Lung (tissue), 12 donors: ENCODE results near the gene NRDE2. TPM values are rescaled to one million over a fixed set of nuclear protein-coding genes. Genes with fewer than 3 reads are reported as not detected.

Experiments used
- ATAC-seq: fragments of 200-7000 bp; cut with Tn5 transposase; one replicate; pipeline ENCODE4 v1.9.1; 2020; ENCODE audit warnings: moderate number of reproducible peaks; ENCODE audit not compliant: insufficient read depth, low FRiP score
- DNase-seq, 3 donors: peaks; one replicate each; pipeline ENCODE4 v3.0.0-alpha.2; 2013 to 2017
- H3K27ac ChIP-seq, 2 donors: one replicate each; pipeline ENCODE4 v1.5.1; 2013; ENCODE audit warnings: mild to moderate bottlenecking in 2 of 2, moderate library complexity in 2 of 2, control low read depth in 1 of 2, inconsistent platforms in 1 of 2, low read depth in 1 of 2, low read length in 1 of 2
- H3K27me3 ChIP-seq, 3 donors: one replicate each; pipeline ENCODE4 v1.5.1; 2013; ENCODE audit warnings: low read length in 2 of 3; ENCODE audit not compliant: control insufficient read depth in 3 of 3, insufficient read depth in 3 of 3
- H3K36me3 ChIP-seq, 4 donors: one replicate each; pipeline ENCODE4 v1.5.1; 2013; ENCODE audit warnings: low read length in 4 of 4, mild to moderate bottlenecking in 1 of 4, moderate library complexity in 1 of 4; ENCODE audit not compliant: control insufficient read depth in 4 of 4, insufficient read depth in 4 of 4
- H3K4me1 ChIP-seq, 5 donors: one replicate each; pipeline ENCODE4 v1.5.1; 2013; ENCODE audit warnings: low read length in 5 of 5, mild to moderate bottlenecking in 2 of 5, moderate library complexity in 1 of 5; ENCODE audit not compliant: control insufficient read depth in 5 of 5, insufficient read depth in 5 of 5
- H3K4me3 ChIP-seq: one replicate; pipeline ENCODE4 v1.5.1; 2013; ENCODE audit warnings: mild to moderate bottlenecking, control low read depth, moderate library complexity
- H3K9ac ChIP-seq, 2 donors: one replicate each; pipeline ENCODE4 v1.5.1; 2013; ENCODE audit warnings: low read length in 2 of 2, control low read depth in 1 of 2; ENCODE audit not compliant: insufficient read depth in 1 of 2
- H3K9me3 ChIP-seq, 4 donors: one replicate each; pipeline ENCODE4 v1.5.1; 2013; ENCODE audit warnings: low read length in 3 of 4, mild to moderate bottlenecking in 1 of 4, moderate library complexity in 1 of 4; ENCODE audit not compliant: control insufficient read depth in 4 of 4, insufficient read depth in 3 of 4
- CTCF ChIP-seq: IDR thresholded peaks from 2 replicates; pipeline ENCODE4 v1.5.1; 2012; ENCODE audit warnings: mild to moderate bottlenecking; ENCODE audit errors: control extremely low read depth, extremely low read depth
- WGBS, 2 donors: extraction: QIAGEN DNeasy Blood & Tissue Kit; methylation state at CpG; one replicate each; pipeline ENCODE4 v1.1.7; 2013; 5-methylcytosine and 5-hydroxymethylcytosine counted together
- polyA plus RNA-seq, 2 donors: library from polyadenylated mRNA; stranded (reverse); fragments of 200-250 nt; gene quantifications; one replicate each; pipeline ENCODE4 v1.2.1, GENCODE V29; 2013
- total RNA-seq, 2 donors: library from RNA; depleted of rRNA in 1 of 2; stranded (reverse); fragments of >200 nt in 1 of 2; gene quantifications; one replicate each; pipeline ENCODE4 v1.2.1, GENCODE V29; 2014 to 2021
- donor health status: control.
- donor health status: control.
- donor health status: Bipolar disorder and iron deficiency.
- donor health status: healthy.
- donor health status: DM: yes; HTN: yes; CAD: no.

The NRDE2 gene
- total and polyA plus RNA-seq, 4 donors, result 7.0 to 21.0 (median 13.3) TPM

- no peaks in the 10 kb centered on the region for H3K27me3 ChIP-seq
- TF ChIP-seq CTCF, result no peak
- peaks cover 18 to 42% (median 31%) of the 10 kb centered on the region in 4 donors for H3K36me3 ChIP-seq
- H3K4me1 ChIP-seq, result peaks cover 0 to 2% (median 0%) of the 10 kb centered on the region in 5 donors
- 79 to 90% methylated on average over 9 of the region's 9 CpGs for WGBS, 2 donors
- no peak overlapping the region for H3K4me3 ChIP-seq
- ATAC-seq (no peak), DNase-seq (no peak)
- no peaks in the 10 kb centered on the region for H3K9me3 ChIP-seq
- H3K9ac ChIP-seq, result no peak overlapping the region
- no peak overlapping the region for H3K27ac ChIP-seq
Observed at GRCh38 chr14:90274019-90274418, 57.7 kb downstream of the NRDE2 start.

GRCh38 chr14:90273532-90273931, 58.2 kb downstream of the NRDE2 start:
- ATAC-seq, result no peak
- no peak for DNase-seq
- TF ChIP-seq CTCF, result no peak
- Histone ChIP-seq H3K27ac (no peak overlapping the region), H3K4me1 (peaks cover 0 to 2% (median 0%) of the 10 kb centered on the region in 5 donors), H3K9ac (no peak overlapping the region), H3K9me3 (no peaks in the 10 kb centered on the region), H3K36me3 (peaks cover 23 to 42% (median 36%) of the 10 kb centered on the region in 4 donors), H3K4me3 (no peak overlapping the region), H3K27me3 (no peaks in the 10 kb centered on the region)
- 78 to 87% methylated on average over 8 of the region's 8 CpGs for WGBS, 2 donors

GRCh38 chr14:90272523-90272922, 59.2 kb downstream of the NRDE2 start:
- no peak for ATAC-seq
- H3K36me3 ChIP-seq, result peaks cover 31 to 38% (median 33%) of the 10 kb centered on the region in 4 donors
- WGBS, 2 donors, result 44 to 67% methylated on average over 9 to 10 of the region's 10 CpGs

More at GRCh38 chr14:90272523-90272922, 59.2 kb downstream of the NRDE2 start:
- H3K4me3 ChIP-seq, result no peak overlapping the region
- H3K9me3 ChIP-seq, result no peaks in the 10 kb centered on the region
- peak overlapping the region in 1 of 2 donors; percentile 39 for H3K27ac ChIP-seq
- H3K27me3 ChIP-seq, result no peaks in the 10 kb centered on the region
- no peak for TF ChIP-seq CTCF
- H3K9ac ChIP-seq, result no peak overlapping the region
- H3K4me1 ChIP-seq, result peaks cover 0 to 2% (median 0%) of the 10 kb centered on the region in 5 donors
- DNase-seq, result no peak
